ENCODE data around the gene LHX4. TPM values are rescaled to one million over a fixed set of nuclear protein-coding genes. Genes with fewer than 3 reads are reported as not detected.

Gene LHX4
- total and polyA plus RNA-seq, 10 of the 15 experiments (the other 5 are each of a cell fraction or from before 2014, with no cell fraction given), result 0.05 to 0.80 (median 0.32) TPM; not detected in 6

DNA sequence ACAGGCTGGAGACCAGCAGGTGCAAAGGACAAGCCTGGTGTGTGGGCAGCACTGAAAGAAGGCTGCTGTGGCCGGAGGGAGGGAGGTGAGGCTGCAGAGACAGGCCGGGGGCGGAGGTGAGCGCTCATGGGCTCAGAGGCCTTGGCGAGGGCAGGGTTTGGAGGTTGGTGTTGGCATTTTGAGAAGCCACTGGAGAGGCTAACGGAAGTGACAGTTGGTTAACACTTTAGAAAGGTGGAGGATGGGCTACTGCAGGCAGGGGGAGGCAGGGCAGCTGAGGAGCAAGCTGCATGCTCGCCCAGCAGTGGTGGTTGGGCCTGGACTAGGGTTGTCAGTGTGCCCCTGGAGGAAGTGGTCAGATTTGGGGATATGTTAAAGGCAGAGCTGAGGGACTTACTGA lies 37.9 kb upstream of the LHX4 start:
- DNase-seq (ENCODE audit: low read depth, low spot score) (no peak), ATAC-seq (peak; percentile 24), FAIRE-seq (no peak)
- H3K36me3 ChIP-seq (ENCODE audit: control insufficient read depth in 2 of 2, insufficient read depth in 2 of 2, low read length in 1 of 2), result peaks cover 0 to 10% of the 10 kb centered on the region in 2 experiments; a peak in 3 of 4 replicates
- SMC1A ChIA-PET (ENCODE audit: uncharacterized antibody, unreplicated experiment), result interaction anchor here (0.5 kb wide), 1 partner anchor 15 kb away, joined by 3 read pairs; no protein-coding TSS in a partner anchor
- in situ Hi-C loops (cut with MboI), result no loop called here
- H3K4me2 ChIP-seq (ENCODE audit: control insufficient read depth, insufficient read depth), result no peak overlapping the region
- no peak overlapping the region for H3K4me3 ChIP-seq
- no peaks in the 10 kb centered on the region for H3K4me1 ChIP-seq (ENCODE audit: control insufficient read depth, insufficient read depth, low read length)
- no peaks in the 10 kb centered on the region for H3K79me2 ChIP-seq (ENCODE audit: control insufficient read depth, insufficient read depth, low read length)
- intact Hi-C loops (cut with micrococcal nuclease; ENCODE audit: unreplicated experiment), result no loop called here
- POLR2A ChIA-PET, result no interaction called here
- H3K9ac ChIP-seq (ENCODE audit: control insufficient read depth, insufficient read depth, low read length), result no peak overlapping the region
- BruUV-seq (replicated peaks), result no TSS peak
- TF ChIP-seq, protein P1, sequence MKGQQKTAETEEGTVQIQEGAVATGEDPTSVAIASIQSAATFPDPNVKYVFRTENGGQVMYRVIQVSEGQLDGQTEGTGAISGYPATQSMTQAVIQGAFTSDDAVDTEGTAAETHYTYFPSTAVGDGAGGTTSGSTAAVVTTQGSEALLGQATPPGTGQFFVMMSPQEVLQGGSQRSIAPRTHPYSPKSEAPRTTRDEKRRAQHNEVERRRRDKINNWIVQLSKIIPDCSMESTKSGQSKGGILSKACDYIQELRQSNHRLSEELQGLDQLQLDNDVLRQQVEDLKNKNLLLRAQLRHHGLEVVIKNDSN (IDR thresholded peaks at IDR 0.05; ENCODE audit: borderline replicate concordance, extremely low read length, insufficient read depth, low read depth, low read length), result no peak
- TF ChIP-seq NR2F1 (conservative IDR thresholded peaks at IDR 0.05), result 0 out of 2 replicates have a peak, but pooled peaks have one; percentile 27
- no peak overlapping the region for H3K27ac ChIP-seq (ENCODE audit: control insufficient read depth, insufficient read depth)
- RAD21 ChIA-PET (ENCODE audit: unreplicated experiment), result no interaction called here
- no peaks in the 10 kb centered on the region for H3K9me3 ChIP-seq (replicated peaks; ENCODE audit: control insufficient read depth, insufficient read depth, low read length)
- no peaks in the 10 kb centered on the region for H4K20me1 ChIP-seq (ENCODE audit: control insufficient read depth, insufficient read depth)
- CTCF ChIA-PET, result no interaction called here
- 79% methylated on average over 7 of the region's 7 CpGs for WGBS (ENCODE audit: insufficient coverage, insufficient replicate concordance, low lambda C conversion rate, missing lambda C conversion rate)
- H2AFZ ChIP-seq (ENCODE audit: control insufficient read depth, low read depth, low read length), result no peak overlapping the region
- H3K27me3 ChIP-seq (replicated peaks in 1 of 2; ENCODE audit: control insufficient read depth in 2 of 2, insufficient read depth in 2 of 2, low read length in 1 of 2), result no peaks in the 10 kb centered on the region

DNA sequence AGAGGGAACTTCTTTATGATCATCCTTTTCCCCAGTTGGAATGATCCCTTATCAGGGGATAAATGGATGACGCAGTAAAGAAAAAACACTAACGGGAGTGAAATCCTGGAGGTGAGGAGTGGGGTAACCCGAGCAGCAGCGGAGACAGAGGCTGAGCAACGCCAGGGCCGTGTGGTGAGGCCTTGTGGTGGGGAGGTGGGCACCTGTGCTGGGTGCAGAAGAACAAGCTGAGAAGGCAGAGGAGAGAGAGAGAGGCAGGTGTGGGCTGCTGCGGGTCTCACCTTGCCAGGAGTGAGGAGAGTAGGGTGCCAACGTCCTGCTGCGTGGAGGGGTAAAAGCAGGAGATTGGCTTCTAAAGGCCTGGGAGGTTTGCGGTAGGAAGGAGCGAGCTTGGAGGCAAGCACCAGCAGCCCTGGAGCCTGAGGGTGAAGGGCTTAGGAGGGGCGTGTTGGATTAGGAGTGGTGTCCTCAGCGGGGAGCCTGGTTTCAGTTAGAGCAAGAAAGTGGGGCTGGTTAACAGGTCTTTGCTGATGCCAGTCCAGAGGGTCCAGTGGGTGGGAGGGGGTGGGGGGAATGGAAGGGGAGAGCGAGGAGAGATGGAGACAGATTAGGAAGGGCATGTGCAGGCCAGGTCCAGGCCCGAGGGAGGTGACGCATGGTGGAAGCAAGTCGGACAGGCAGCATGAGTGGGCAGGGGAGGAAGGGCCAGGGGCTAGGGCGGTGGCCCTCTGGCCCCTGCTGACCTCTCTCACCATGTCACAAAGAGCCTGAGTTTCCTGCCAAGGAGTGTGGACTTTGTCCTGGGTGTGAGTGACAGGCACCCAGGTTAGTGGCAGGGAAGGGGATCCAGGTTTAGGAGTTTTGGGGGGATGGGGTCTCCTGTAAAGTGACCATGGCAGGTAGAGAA lies 36.7 kb upstream of the LHX4 start:
- no peak overlapping the region for H2AFZ ChIP-seq (ENCODE audit: control insufficient read depth, low read depth, low read length)
- peaks cover 0 to 12% of the 10 kb centered on the region in 2 experiments; a peak in 3 of 4 replicates for H3K36me3 ChIP-seq (ENCODE audit: control insufficient read depth in 2 of 2, insufficient read depth in 2 of 2, low read length in 1 of 2)
- CTCF ChIA-PET, result no interaction called here
- H3K4me3 ChIP-seq, result no peak overlapping the region
- H3K4me2 ChIP-seq (ENCODE audit: control insufficient read depth, insufficient read depth), result no peak overlapping the region
- no peaks in the 10 kb centered on the region for H3K9me3 ChIP-seq (replicated peaks; ENCODE audit: control insufficient read depth, insufficient read depth, low read length)
- SMC1A ChIA-PET (ENCODE audit: uncharacterized antibody, unreplicated experiment), result no interaction called here
- H3K79me2 ChIP-seq (ENCODE audit: control insufficient read depth, insufficient read depth, low read length), result no peaks in the 10 kb centered on the region
- in situ Hi-C loops (cut with MboI) (no loop called here), intact Hi-C loops (cut with micrococcal nuclease; ENCODE audit: unreplicated experiment) (no loop called here)
- H3K4me1 ChIP-seq (ENCODE audit: control insufficient read depth, insufficient read depth, low read length), result no peaks in the 10 kb centered on the region
- FAIRE-seq, result no peak
- no TSS peak for BruUV-seq (replicated peaks)
- ATAC-seq, result no peak
- 77% methylated on average over 17 of the region's 18 CpGs for WGBS (ENCODE audit: insufficient coverage, insufficient replicate concordance, low lambda C conversion rate, missing lambda C conversion rate)
- no peak for DNase-seq (ENCODE audit: low read depth, low spot score)
- RAD21 ChIA-PET (ENCODE audit: unreplicated experiment), result no interaction called here
- H4K20me1 ChIP-seq (ENCODE audit: control insufficient read depth, insufficient read depth), result no peaks in the 10 kb centered on the region
- no peak overlapping the region for H3K9ac ChIP-seq (ENCODE audit: control insufficient read depth, insufficient read depth, low read length)
- TF ChIP-seq NFYA (IDR thresholded peaks at IDR 0.05; ENCODE audit: borderline replicate concordance, low read depth, low read length) (no peak), NFIC (IDR thresholded peaks at IDR 0.05; ENCODE audit: low read depth, low read length) (no peak), TBL1XR1 (IDR thresholded peaks at IDR 0.05; ENCODE audit: low read depth, low read length) (no peak), RELA (IDR thresholded peaks at IDR 0.05; ENCODE audit: borderline replicate concordance, partially characterized antibody) (no peak), KLF5 (IDR thresholded peaks at IDR 0.05; ENCODE audit: partially characterized antibody) (no peak)
- TF ChIP-seq, protein P2, sequence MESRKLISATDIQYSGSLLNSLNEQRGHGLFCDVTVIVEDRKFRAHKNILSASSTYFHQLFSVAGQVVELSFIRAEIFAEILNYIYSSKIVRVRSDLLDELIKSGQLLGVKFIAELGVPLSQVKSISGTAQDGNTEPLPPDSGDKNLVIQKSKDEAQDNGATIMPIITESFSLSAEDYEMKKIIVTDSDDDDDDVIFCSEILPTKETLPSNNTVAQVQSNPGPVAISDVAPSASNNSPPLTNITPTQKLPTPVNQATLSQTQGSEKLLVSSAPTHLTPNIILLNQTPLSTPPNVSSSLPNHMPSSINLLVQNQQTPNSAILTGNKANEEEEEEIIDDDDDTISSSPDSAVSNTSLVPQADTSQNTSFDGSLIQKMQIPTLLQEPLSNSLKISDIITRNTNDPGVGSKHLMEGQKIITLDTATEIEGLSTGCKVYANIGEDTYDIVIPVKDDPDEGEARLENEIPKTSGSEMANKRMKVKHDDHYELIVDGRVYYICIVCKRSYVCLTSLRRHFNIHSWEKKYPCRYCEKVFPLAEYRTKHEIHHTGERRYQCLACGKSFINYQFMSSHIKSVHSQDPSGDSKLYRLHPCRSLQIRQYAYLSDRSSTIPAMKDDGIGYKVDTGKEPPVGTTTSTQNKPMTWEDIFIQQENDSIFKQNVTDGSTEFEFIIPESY (IDR thresholded peaks at IDR 0.05), result no peak
- TF ChIP-seq, protein P3, sequence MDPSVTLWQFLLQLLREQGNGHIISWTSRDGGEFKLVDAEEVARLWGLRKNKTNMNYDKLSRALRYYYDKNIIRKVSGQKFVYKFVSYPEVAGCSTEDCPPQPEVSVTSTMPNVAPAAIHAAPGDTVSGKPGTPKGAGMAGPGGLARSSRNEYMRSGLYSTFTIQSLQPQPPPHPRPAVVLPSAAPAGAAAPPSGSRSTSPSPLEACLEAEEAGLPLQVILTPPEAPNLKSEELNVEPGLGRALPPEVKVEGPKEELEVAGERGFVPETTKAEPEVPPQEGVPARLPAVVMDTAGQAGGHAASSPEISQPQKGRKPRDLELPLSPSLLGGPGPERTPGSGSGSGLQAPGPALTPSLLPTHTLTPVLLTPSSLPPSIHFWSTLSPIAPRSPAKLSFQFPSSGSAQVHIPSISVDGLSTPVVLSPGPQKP (IDR thresholded peaks at IDR 0.05; ENCODE audit: low read depth, low read length), result no peak
- POLR2A ChIA-PET, result no interaction called here
- H3K27ac ChIP-seq (ENCODE audit: control insufficient read depth, insufficient read depth), result no peak overlapping the region
- no peaks in the 10 kb centered on the region for H3K27me3 ChIP-seq (replicated peaks in 1 of 2; ENCODE audit: control insufficient read depth in 2 of 2, insufficient read depth in 2 of 2, low read length in 1 of 2)
